Fibroblast of villous mesenchyme (primary cell): Measurements from ENCODE around the gene CIAO2B. TPM values are rescaled to one million over a fixed set of nuclear protein-coding genes. Genes with fewer than 3 reads are reported as not detected.

Experiments
- DNase-seq: peaks from one replicate; pipeline ENCODE4 v3.0.0-alpha.2; 2010; ENCODE audit warnings: low read depth
- H3K4me3 ChIP-seq: 2 replicates; pipeline ENCODE4 v1.5.1; 2011; ENCODE audit warnings: low read depth, mild to moderate bottlenecking, low read length
- total RNA-seq: library from RNA; depleted of rRNA; stranded (reverse); fragments of >200 nt; gene quantifications from 2 replicates; pipeline ENCODE4 v1.2.3, GENCODE V29; 2012
- TF ChIP-seq, protein P1 (sequence below): IDR thresholded peaks from 2 replicates; pipeline ENCODE4 v1.5.1; 2012; ENCODE audit warnings: low read depth, mild to moderate bottlenecking, low read length; ENCODE audit not compliant: insufficient read depth

CIAO2B gene
- total RNA-seq, 1 donor = 136 TPM

DNA sequence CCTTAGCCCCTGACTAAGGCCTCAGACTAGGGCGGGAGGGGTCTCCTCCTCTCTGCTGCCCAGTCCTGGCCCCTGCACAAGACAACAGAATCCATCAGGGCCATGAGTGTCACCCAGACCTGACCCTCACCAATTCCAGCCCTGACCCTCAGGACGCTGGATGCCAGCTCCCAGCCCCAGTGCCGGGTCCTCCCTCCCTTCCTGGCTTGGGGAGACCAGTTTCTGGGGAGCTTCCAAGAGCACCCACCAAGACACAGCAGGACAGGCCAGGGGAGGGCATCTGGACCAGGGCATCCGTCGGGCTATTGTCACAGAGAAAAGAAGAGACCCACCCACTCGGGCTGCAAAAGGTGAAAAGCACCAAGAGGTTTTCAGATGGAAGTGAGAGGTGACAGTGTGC is 39.5 kb upstream of the CIAO2B start:
- TF ChIP-seq, protein P1, sequence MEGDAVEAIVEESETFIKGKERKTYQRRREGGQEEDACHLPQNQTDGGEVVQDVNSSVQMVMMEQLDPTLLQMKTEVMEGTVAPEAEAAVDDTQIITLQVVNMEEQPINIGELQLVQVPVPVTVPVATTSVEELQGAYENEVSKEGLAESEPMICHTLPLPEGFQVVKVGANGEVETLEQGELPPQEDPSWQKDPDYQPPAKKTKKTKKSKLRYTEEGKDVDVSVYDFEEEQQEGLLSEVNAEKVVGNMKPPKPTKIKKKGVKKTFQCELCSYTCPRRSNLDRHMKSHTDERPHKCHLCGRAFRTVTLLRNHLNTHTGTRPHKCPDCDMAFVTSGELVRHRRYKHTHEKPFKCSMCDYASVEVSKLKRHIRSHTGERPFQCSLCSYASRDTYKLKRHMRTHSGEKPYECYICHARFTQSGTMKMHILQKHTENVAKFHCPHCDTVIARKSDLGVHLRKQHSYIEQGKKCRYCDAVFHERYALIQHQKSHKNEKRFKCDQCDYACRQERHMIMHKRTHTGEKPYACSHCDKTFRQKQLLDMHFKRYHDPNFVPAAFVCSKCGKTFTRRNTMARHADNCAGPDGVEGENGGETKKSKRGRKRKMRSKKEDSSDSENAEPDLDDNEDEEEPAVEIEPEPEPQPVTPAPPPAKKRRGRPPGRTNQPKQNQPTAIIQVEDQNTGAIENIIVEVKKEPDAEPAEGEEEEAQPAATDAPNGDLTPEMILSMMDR = no peak
- no peak for DNase-seq
- no peak overlapping the region for H3K4me3 ChIP-seq

DNA sequence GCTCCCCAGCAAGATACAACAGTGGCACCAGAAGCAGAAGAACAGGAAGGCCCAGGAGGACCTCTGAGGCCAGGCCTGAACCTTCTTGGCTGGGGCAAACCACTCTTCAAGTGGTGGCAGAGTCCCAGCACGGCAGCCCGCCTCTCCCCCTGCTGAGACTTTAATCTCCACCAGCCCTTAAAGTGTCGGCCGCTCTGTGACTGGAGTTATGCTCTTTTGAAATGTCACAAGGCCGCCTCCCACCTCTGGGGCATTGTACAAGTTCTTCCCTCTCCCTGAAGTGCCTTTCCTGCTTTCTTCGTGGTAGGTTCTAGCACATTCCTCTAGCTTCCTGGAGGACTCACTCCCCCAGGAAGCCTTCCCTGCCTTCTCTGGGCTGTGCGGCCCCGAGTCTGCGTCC is 38.8 kb upstream of the CIAO2B start:
- H3K4me3 ChIP-seq = no peak overlapping the region
- no peak for DNase-seq
- TF ChIP-seq, protein P1 = no peak

DNA sequence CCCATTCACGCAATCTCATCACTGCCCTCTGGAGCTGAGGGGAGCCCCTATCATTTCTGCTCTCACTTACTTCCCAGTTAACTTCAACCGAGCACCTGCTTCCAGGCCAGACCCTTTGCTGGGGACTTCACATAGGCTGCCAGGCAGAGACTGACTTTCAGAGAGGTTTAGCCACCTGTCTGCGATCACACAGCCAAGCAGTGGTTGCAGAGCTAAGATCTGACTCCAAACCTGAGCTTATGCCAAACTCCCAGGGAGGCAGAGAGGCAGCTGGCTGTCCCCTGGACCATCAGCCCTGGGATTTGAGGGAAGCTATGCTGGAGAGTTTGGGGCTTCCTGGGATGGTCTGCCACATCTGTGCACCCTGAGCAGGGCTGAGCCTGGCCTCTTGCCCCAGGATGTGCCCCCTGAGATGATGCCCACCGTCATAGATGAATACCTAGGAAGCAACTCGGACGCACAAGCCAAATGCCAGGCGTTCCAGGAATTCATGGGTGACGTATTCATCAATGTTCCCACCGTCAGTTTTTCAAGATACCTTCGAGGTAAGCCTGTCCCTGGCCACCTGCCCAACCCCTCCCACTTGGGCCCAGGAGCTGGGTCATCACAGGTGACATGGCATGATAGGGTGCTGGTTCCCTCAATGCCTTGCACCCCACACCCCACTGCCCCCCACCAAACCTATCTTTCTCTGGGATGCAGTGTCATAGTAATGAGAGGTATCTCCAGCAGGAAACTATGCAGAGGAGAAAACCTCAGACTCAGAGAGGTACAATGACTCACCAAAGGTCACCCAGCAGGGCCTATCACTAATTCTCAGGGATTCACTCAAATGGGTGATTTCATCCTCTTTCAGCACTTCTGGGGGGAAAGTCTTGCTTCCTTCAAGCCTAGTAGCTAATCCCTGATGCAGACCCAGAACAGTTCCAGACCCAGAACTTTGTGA is 36.8 kb upstream of the CIAO2B start:
- TF ChIP-seq, protein P1 = no peak
- DNase-seq = no peak
- no peak overlapping the region for H3K4me3 ChIP-seq

DNA sequence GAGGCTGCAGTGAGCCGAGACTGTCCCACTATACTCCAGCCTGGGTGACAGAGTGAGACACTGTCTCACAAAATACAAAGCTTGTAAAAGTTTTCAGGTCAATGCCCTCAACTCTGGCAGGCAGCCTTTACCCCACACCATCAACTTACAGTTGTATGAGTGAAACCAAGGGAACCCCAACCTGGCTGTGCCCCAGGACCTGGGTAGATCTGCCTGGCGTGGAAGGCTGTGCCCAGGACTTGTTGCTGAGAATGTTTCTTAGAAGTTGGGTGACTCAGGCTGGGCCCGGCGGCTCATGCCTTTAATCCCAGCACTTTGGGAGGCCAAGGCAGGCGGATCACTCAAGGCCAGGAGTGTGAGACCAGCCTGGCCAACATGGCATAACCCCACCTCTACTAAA is 34.6 kb upstream of the CIAO2B start:
- TF ChIP-seq, protein P1 = no peak
- no peak overlapping the region for H3K4me3 ChIP-seq
- DNase-seq = no peak

DNA sequence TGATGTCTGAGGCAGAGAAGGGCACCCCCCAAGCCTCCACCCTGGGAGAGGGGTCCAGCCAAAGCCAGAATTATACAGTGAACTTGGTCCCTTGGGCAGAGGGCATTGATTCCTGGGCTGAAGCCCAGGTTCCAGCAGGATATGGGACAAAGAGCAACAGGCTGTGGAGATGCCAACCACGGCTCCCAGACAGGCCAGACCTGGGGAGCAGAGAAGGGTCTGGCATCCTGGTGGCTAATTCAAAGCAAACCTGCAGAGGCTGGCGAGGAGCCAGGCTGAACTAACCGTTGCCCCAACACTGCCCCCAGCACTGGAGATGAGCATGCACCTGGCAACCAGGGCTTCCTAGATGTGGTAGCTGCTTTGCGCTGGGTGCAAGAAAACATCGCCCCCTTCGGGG is 29.8 kb upstream of the CIAO2B start:
- no peak overlapping the region for H3K4me3 ChIP-seq
- TF ChIP-seq, protein P1 = no peak
- no peak for DNase-seq

DNA sequence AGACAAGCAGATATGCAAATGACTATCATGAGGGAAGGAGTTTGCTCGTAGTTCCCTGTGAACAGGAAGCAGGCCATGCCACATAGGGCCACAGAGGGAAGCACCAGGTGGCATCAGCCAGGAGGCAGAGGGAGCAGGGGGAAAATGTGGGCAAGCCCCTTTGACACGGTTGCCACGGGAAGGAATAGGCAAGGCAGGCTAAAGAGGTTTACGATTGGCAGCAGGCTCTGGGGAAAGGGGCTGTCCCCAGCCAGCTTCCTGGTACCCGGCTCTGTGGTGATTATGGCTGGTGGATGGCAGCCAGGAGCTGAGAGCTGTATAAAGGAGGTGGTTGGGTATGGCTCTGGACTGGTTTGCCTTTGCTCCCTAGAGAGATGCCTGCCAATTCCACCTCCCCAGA is 27.7 kb upstream of the CIAO2B start:
- DNase-seq = no peak
- TF ChIP-seq, protein P1 = no peak
- no peak overlapping the region for H3K4me3 ChIP-seq
